ENCODE measurements around the gene RNF187.

RNF187 gene

DNA sequence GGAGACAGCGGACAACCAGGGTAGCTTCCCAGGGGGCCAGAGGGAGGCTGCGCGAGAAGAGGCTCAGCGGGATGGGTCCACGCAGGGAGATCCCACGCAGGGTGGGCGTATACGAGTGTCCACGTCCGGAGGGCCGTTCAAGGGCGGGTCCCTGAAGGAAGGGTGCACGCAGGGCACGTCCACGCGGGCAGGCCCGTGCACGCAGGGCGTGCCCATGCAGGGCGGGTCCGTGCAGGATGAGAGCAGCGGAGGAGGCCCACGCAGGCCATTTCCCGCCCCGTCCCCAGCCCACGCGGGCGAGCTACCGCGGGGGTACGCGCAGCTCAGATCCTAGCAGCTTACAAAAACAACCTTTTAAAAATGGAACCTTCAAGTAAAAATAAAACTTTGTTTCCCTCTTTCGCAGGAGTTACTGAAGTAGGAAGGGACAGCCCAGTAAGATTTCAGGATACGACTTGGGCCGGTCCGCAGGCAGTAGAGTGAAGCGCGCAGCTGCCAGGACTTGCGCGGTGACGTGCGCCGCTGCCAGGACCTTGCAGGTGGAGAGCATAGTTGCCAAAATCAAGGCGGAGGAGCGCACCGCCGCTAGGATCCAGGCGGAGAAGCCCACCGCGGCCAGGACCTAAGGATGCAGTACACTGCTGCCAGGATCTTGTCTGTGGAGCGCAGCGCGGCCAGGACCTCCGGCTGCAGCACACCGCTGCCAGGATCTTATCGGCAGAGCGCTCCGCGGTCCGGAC is 416 bp upstream of the RNF187 start:
- Histone ChIP-seq H3K79me2 (ENCODE audit: insufficient read depth, low read length) (peaks cover 50% of the 10 kb centered on the region), H3F3A (ENCODE audit: low read depth) (no peaks in the 10 kb centered on the region), H3K27me3 (ENCODE audit: insufficient read depth, low read length, poor library complexity, severe bottlenecking) (no peaks in the 10 kb centered on the region), H3K4me3 (ENCODE audit: low read length, poor library complexity, severe bottlenecking) (peak overlapping the region; percentile 88), H3K36me3 (ENCODE audit: insufficient read depth, low read length) (no peaks in the 10 kb centered on the region; the same call in 1 of the 2 replicates), H4K20me1 (ENCODE audit: insufficient read depth, low read length, poor library complexity, severe bottlenecking) (peaks cover 37% of the 10 kb centered on the region), H3K9me3 (ENCODE audit: insufficient read depth, low read depth, low read length) (no peaks in the 10 kb centered on the region), H3K9me2 (replicated peaks; ENCODE audit: low read depth, low read length) (no peaks in the 10 kb centered on the region), H3K9ac (ENCODE audit: low read depth, low read length, poor library complexity, severe bottlenecking) (peak overlapping the region; percentile 92), H3K4me2 (ENCODE audit: low read depth, low read length, poor library complexity, severe bottlenecking) (peak overlapping the region; percentile 63), H2AFZ (ENCODE audit: low read length) (peak overlapping the region; percentile 88), H3K4me1 (ENCODE audit: insufficient read depth, low read length, poor library complexity, severe bottlenecking) (peaks cover 33% of the 10 kb centered on the region)
- no peak for TF ChIP-seq EZH2phosphoT487 (IDR thresholded peaks at IDR 0.05; ENCODE audit: borderline replicate concordance)
- TF ChIP-seq, protein P1, sequence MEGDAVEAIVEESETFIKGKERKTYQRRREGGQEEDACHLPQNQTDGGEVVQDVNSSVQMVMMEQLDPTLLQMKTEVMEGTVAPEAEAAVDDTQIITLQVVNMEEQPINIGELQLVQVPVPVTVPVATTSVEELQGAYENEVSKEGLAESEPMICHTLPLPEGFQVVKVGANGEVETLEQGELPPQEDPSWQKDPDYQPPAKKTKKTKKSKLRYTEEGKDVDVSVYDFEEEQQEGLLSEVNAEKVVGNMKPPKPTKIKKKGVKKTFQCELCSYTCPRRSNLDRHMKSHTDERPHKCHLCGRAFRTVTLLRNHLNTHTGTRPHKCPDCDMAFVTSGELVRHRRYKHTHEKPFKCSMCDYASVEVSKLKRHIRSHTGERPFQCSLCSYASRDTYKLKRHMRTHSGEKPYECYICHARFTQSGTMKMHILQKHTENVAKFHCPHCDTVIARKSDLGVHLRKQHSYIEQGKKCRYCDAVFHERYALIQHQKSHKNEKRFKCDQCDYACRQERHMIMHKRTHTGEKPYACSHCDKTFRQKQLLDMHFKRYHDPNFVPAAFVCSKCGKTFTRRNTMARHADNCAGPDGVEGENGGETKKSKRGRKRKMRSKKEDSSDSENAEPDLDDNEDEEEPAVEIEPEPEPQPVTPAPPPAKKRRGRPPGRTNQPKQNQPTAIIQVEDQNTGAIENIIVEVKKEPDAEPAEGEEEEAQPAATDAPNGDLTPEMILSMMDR (conservative IDR thresholded peaks at IDR 0.05; ENCODE audit: low read length), result no peak

DNA sequence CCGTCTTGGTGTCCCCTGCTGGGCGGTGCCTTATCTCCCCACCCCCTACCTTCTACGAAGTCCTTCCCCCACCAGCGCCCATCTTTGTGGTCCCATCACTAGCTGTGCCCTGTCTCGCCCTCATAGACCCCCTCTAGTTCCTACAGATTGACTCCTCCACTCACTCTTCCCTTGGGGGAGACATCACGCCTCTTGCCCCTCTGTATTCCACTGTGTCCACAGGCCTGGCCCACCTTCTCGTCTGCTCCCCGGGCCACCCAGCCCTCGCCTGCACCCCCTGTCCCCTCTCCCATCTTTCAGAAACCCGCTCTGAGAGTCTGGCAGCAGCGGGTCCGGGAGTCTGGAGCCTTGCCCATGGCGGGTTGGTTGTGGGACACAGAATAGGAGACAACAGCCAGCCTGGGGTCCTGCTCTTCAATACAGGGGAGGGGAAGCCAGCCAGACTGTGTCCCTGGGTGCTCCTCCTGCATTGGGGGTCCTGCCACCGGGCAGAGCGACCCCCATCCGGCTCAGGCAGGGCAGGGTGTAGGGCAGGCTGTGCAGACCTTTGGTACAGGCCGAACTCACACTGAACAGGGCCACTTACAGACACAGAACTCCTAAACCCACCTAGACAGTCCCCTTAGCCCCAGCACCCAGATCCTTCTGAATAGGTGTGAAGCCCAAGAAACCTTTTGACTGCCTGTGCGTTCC is 1.1 kb downstream of the RNF187 start:
- Histone ChIP-seq H3K4me3 (ENCODE audit: low read length, poor library complexity, severe bottlenecking) (peak overlapping the region; percentile 88), H2AFZ (ENCODE audit: low read length) (no peak overlapping the region), H3K36me3 (ENCODE audit: insufficient read depth, low read length) (peaks cover 6% of the 10 kb centered on the region; the same call in 1 of the 2 replicates)

DNA sequence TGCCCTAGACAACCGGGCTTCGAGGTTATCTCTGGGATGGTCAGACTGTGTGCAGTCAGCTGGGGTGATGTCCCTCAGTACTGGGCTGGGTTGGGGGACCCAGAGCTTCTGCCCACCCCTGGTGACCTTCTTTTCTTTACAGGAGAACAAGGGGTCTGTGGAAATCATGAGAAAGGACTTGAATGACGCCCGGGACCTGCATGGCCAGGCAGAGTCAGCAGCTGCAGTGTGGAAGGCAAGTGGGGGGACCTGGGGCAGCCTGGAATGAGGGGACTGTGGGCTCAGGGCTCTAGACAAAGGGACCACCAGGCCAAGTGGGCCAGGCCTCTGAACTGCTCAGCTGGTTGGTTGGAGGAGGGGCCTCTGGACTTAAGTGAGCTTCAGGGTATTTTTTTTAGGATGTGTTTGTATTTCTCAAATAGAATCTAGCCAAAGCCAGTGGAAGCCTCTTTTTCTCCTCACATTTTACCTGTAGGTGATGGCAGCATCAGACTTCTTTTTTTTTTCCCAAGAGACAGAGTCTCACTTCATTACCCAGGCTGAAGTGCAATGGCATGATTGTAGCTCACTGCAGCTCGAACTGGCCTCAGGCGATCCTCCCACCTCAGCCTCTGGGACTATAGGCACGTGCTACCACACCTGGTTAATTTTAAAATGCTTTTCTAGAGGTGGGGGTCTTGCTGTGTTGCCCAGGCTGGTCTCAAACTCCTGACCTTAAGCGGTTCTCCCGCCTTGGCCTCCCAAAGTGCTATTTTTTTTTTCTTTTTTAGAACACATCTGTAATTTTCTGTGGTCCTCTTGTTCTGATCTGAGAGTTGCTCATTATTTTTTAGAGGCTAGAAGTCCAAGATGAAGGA is 1.9 kb downstream of the RNF187 start:
- peak overlapping the region; percentile 88 for H3K4me3 ChIP-seq (ENCODE audit: low read length, poor library complexity, severe bottlenecking)
- H3K9me2 ChIP-seq (replicated peaks; ENCODE audit: low read depth, low read length), result no peaks in the 10 kb centered on the region
- H4K20me1 ChIP-seq (ENCODE audit: insufficient read depth, low read length, poor library complexity, severe bottlenecking), result peaks cover 44% of the 10 kb centered on the region
- H3K4me2 ChIP-seq (ENCODE audit: low read depth, low read length, poor library complexity, severe bottlenecking), result peak overlapping the region; percentile 91
- peaks cover 30% of the 10 kb centered on the region for H3K4me1 ChIP-seq (ENCODE audit: insufficient read depth, low read length, poor library complexity, severe bottlenecking)
- H3K9ac ChIP-seq (ENCODE audit: low read depth, low read length, poor library complexity, severe bottlenecking), result peak overlapping the region; percentile 77
- H3K27me3 ChIP-seq (ENCODE audit: insufficient read depth, low read length, poor library complexity, severe bottlenecking), result no peaks in the 10 kb centered on the region
- no peaks in the 10 kb centered on the region for H3K9me3 ChIP-seq (ENCODE audit: insufficient read depth, low read depth, low read length)
- peaks cover 62% of the 10 kb centered on the region for H3K79me2 ChIP-seq (ENCODE audit: insufficient read depth, low read length)
- no peak overlapping the region for H2AFZ ChIP-seq (ENCODE audit: low read length)
- no peaks in the 10 kb centered on the region for H3F3A ChIP-seq (ENCODE audit: low read depth)
- no peak for TF ChIP-seq EZH2phosphoT487 (IDR thresholded peaks at IDR 0.05; ENCODE audit: borderline replicate concordance)
- TF ChIP-seq, protein P1 (conservative IDR thresholded peaks at IDR 0.05; ENCODE audit: low read length), result no peak
- H3K36me3 ChIP-seq (ENCODE audit: insufficient read depth, low read length), result peaks cover 14% of the 10 kb centered on the region; the same call in 1 of the 2 replicates

More for the DNA sequence above, 1.1 kb downstream of the RNF187 start:
- Histone ChIP-seq H3K9me2 (replicated peaks; ENCODE audit: low read depth, low read length) (no peaks in the 10 kb centered on the region), H4K20me1 (ENCODE audit: insufficient read depth, low read length, poor library complexity, severe bottlenecking) (peaks cover 43% of the 10 kb centered on the region), H3K27me3 (ENCODE audit: insufficient read depth, low read length, poor library complexity, severe bottlenecking) (no peaks in the 10 kb centered on the region), H3K9me3 (ENCODE audit: insufficient read depth, low read depth, low read length) (no peaks in the 10 kb centered on the region), H3K4me1 (ENCODE audit: insufficient read depth, low read length, poor library complexity, severe bottlenecking) (peaks cover 30% of the 10 kb centered on the region), H3F3A (ENCODE audit: low read depth) (no peaks in the 10 kb centered on the region), H3K4me2 (ENCODE audit: low read depth, low read length, poor library complexity, severe bottlenecking) (peak overlapping the region; percentile 91), H3K79me2 (ENCODE audit: insufficient read depth, low read length) (peaks cover 61% of the 10 kb centered on the region), H3K9ac (ENCODE audit: low read depth, low read length, poor library complexity, severe bottlenecking) (peak overlapping the region; percentile 77)
- TF ChIP-seq, protein P1 (conservative IDR thresholded peaks at IDR 0.05; ENCODE audit: low read length), result no peak
- no peak for TF ChIP-seq EZH2phosphoT487 (IDR thresholded peaks at IDR 0.05; ENCODE audit: borderline replicate concordance)
